HG03039 (cell line): ENCODE measurements around the gene PLP1.
"Not testable (repeated sequence)": the region's sequence is repeated elsewhere in the genome, so short reads cannot be mapped to it uniquely, and the experiment has no call there.

ENCODE experiments used
- ATAC-seq: cut with Tn5 transposase; IDR thresholded peaks from one replicate; pipeline ENCODE4 v1.9.1; 2021; ENCODE audit warnings: mild to moderate bottlenecking, moderate library complexity; ENCODE audit not compliant: unreplicated experiment

PLP1 gene

GRCh38 chrX:103776546-103776945, at the start of gene PLP1:
TSS of gene PLP1 (plus strand) at chrX:103776840. CDS start at chrX:103776996, 156 bp downstream.
- no peak for ATAC-seq

- ATAC-seq: no peak
These were observed 49.5 kb upstream of the PLP1 start for GRCh38 chrX:103727115-103727514.

- no peak for ATAC-seq
These were observed 47.6 kb upstream of the PLP1 start for GRCh38 chrX:103729015-103729414.

GRCh38 chrX:103730147-103730795, 46.4 kb upstream of the PLP1 start:
- no peak for ATAC-seq

- no peak for ATAC-seq
These were observed 45.7 kb upstream of the PLP1 start for GRCh38 chrX:103730796-103731493.

- no peak for ATAC-seq
These were observed 43.6 kb upstream of the PLP1 start for GRCh38 chrX:103733017-103733416.

GRCh38 chrX:103734125-103734760, 42.4 kb upstream of the PLP1 start:
- no peak for ATAC-seq

- ATAC-seq: no peak
These were observed 38.9 kb upstream of the PLP1 start for GRCh38 chrX:103737696-103738095.

- ATAC-seq: no peak
These were observed 37.2 kb upstream of the PLP1 start for GRCh38 chrX:103739421-103739820.

- ATAC-seq: no peak
These were observed 34.8 kb upstream of the PLP1 start for GRCh38 chrX:103741879-103742278.

GRCh38 chrX:103742339-103742738, 34.3 kb upstream of the PLP1 start:
- no peak for ATAC-seq

GRCh38 chrX:103747163-103747562, 29.5 kb upstream of the PLP1 start:
- ATAC-seq: no peak

- ATAC-seq: no peak
These were observed 22.2 kb upstream of the PLP1 start for GRCh38 chrX:103754401-103754800.

- ATAC-seq: no peak
These were observed 19.9 kb upstream of the PLP1 start for GRCh38 chrX:103756736-103757135.

GRCh38 chrX:103758555-103758954, 18.1 kb upstream of the PLP1 start:
- no peak for ATAC-seq

- not testable (repeated sequence) for ATAC-seq
These were observed 13.1 kb upstream of the PLP1 start for GRCh38 chrX:103763541-103763940.

GRCh38 chrX:103766813-103767555, 9.7 kb upstream of the PLP1 start:
- not testable (repeated sequence) for ATAC-seq

- ATAC-seq: no peak
These were observed 3.2 kb upstream of the PLP1 start for GRCh38 chrX:103773445-103773844.

GRCh38 chrX:103774070-103774642, 2.5 kb upstream of the PLP1 start:
- ATAC-seq: no peak

- no peak for ATAC-seq
These were observed 2.6 kb downstream of the PLP1 start for GRCh38 chrX:103779141-103779789.
